Astrocyte of the spinal cord (primary cell): Measurements from ENCODE around the gene MRC2.
A peak's percentile ranks its signal among the peaks of the same experiment; 100 is the strongest.

ENCODE experiments used
- DNase-seq: peaks from one replicate; pipeline ENCODE4 v3.0.0; 2011; ENCODE audit warnings: low read depth, low spot score
- H3K4me3 ChIP-seq: 2 replicates; pipeline ENCODE4 v1.5.1; 2011; ENCODE audit warnings: low read depth, mild to moderate bottlenecking, low read length, moderate library complexity
- CTCF ChIP-seq: IDR thresholded peaks from 2 replicates; pipeline ENCODE4 v1.5.1; 2012; ENCODE audit warnings: low read depth, mild to moderate bottlenecking, low read length, inconsistent platforms
- in situ Hi-C: cut with HindIII; loops from 2 replicates; pipeline ENCODE4 v1.10.0; 2017; ENCODE audit warnings: low sequenced_read_pairs

The MRC2 gene

GRCh38 chr17:62708587-62708986 is 81.1 kb downstream of the MRC2 start:
- in situ Hi-C loops = no loop called here
- H3K4me3 ChIP-seq = no peak overlapping the region
- no peak for TF ChIP-seq CTCF
- DNase-seq = no peak

GRCh38 chr17:62712171-62712581 is 84.7 kb downstream of the MRC2 start:
- in situ Hi-C loops = no loop called here
- no peak for TF ChIP-seq CTCF
- no peak for DNase-seq

GRCh38 chr17:62713086-62713881 is 85.8 kb downstream of the MRC2 start:
- in situ Hi-C loops = no loop called here
- DNase-seq = no peak
- no peak overlapping the region for H3K4me3 ChIP-seq
- no peak for TF ChIP-seq CTCF

More at GRCh38 chr17:62712171-62712581, 84.7 kb downstream of the MRC2 start:
- no peak overlapping the region for H3K4me3 ChIP-seq

- DNase-seq = peak; percentile 34
- no peak overlapping the region for H3K4me3 ChIP-seq
- TF ChIP-seq CTCF = no peak
- in situ Hi-C loops = no loop called here
Measured at GRCh38 chr17:62714016-62714777, 86.7 kb downstream of the MRC2 start.

- in situ Hi-C loops = no loop called here
- DNase-seq = no peak
- TF ChIP-seq CTCF = no peak
- H3K4me3 ChIP-seq = no peak overlapping the region
Measured at GRCh38 chr17:62715882-62716390, 88.5 kb downstream of the MRC2 start.

GRCh38 chr17:62716834-62717588 is 89.5 kb downstream of the MRC2 start:
- in situ Hi-C loops = no loop called here
- TF ChIP-seq CTCF = no peak

More at GRCh38 chr17:62716834-62717588, 89.5 kb downstream of the MRC2 start:
- H3K4me3 ChIP-seq = no peak overlapping the region
- DNase-seq = no peak
